VCaP (cell line): ENCODE results near the gene CFAP100.

Experiments used
- H3K27ac ChIP-seq: fragments of 450-650 bp; 2 replicates; pipeline ENCODE4 v1.5.1; 2017
- CTCF ChIP-seq: fragments of 450-650 bp; conservative IDR thresholded peaks from 2 replicates; pipeline ENCODE4 v1.5.1; 2017; ENCODE audit warnings: mild to moderate bottlenecking, moderate library complexity

Gene CFAP100

DNA sequence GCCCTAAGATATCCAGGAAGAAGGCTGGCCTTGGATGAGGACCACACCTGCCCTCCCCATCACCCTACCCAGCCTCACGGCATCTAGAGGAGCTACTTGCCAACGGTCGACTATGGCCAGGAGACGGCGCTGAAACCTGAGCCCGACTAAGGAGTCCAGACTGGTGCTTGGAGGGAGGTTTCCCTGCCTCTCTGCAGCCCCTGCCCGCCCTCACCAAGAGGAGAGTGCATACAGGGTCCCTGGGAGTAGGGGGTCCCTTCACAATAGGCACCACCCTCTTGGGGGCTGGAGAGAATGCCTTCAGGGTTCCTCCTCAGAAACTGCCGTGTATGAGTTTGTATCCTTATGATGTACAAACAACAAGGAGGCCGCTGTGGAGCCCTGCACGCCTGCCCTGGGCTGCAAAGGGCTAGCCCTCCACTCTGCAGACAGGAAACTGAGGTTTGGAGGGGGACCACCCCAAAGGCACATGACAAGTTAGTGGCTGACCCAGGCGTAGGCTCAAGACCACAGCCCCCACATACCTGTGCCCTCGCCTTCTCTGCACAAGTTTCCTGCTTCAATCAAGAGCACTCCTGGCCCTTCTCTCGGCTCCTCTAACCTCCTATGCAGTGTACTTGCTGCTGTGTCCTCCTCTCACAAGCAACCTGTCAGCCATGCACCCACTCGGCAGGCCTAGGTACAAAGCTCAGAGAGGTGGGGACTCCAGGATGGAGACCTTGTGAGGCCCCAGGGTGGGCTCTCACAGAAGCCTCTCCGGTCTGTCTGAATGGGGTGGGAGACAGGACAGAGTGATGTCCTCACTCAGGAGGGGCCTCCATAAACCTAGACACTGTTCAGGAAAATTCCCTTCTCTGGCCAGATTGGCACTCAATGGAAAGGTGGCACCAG, 44.9 kb upstream of the CFAP100 start:
- no peak for TF ChIP-seq CTCF
- H3K27ac ChIP-seq, result no peak overlapping the region

DNA sequence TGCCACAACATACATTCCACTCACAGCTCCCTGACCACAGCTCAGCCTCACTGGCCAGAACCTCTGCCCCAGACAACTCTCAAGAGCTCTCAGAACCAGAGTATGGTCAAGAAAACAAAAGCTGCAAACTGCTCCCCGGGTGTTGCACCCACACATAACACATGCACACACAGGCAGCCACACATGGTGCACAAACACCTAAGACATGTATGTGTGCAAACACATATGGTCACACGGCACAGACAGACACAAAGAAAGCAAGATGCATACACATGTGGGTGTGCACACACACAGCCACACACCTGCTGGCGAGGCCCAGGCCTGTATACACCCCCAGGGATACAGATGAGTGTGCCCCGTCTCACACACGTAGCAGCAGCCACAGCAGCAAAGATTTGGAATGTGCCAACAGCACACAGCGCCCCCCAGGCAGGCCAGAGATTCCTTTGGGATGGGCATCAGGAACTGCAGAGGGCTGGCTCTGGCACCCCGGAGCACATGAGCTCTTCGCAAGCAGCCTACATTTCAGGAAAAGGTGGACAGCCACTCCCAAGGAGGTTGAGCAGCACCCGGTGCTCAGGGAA, 44.1 kb upstream of the CFAP100 start:
- H3K27ac ChIP-seq, result no peak overlapping the region
- TF ChIP-seq CTCF, result no peak

GRCh38 chr3:126351086-126351770, 43.5 kb upstream of the CFAP100 start:
- TF ChIP-seq CTCF, result no peak
- no peak overlapping the region for H3K27ac ChIP-seq

DNA sequence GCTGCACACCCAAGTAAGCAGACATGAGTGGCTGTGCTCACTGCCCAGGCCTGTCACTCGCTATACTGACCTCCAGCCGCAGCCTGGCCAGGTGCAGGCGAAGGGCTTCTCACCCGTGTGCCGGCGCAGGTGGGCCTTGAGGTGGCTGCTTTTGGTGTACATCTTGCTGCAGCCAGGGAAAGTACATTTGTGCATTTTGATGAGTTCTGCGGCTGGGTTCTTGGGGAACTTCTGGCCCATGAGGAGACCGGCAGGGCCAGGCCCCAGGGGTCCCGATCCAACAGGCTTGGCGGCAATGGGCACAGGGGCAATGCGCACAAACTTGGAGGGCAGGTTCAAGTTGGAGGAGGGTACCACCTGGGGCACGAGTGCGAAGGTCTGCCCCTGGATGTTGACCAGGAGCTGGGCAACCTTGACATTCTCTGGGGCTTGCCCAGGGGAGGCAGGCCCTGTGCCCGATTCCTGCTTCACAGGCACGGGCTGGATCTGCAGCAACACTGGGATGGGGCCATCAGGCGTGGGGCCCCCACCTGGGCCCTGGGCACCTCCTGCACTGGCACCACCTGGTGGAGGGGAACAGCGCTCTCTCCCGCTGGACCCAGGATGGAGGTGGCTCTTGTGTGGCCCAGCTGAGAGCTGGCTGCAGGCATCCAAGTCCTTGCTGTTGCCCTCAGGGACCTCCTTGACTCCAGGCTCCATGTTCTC, 42.8 kb upstream of the CFAP100 start:
- no peak for TF ChIP-seq CTCF
- no peak overlapping the region for H3K27ac ChIP-seq

DNA sequence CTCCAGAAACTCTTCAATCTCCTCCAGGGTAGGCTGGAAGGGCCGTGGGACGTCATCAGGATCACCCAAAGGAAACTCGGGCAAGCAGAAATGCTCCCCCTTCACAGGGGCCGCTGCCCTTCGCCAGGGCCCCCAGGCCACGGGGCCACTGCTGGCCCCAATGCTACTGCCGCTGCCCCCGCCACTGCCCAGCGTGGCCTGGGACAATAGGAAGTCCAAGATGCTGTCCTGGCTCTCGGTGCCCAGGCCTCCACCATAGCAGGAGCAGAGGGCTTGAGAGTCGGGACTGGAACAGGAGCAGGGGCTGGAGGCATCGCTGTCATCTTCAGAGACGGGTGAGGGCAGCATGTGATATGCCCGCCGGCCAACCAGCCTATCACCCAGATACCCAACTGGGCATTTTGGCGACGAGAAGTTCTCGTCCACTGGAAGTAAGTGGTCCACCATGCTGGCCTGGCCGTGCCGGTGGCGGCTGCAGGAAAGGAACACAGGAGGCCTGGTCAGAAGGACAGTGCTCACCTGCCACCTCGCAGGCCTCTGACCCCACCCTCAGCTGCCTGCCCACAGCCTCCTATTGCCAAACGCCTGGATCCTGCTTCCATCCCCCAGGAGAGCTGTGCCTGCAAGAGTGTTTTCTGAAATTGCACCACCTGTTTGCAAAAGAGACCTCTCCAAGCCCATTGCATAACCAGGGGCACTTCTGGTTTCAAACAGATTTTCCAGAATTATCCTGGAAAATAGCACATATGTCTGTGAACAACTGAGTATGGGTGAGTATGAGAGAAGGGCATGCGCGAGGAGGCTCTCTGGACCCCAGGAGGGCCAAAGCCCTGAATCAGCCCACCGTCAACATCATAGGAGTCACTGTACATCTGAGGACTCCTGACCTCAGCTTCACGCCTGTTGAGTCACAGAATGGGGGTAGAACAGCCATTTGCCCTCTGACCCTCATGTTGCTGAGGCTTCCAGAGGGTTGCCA, 41.9 kb upstream of the CFAP100 start:
- TF ChIP-seq CTCF, result no peak
- H3K27ac ChIP-seq, result no peak overlapping the region

GRCh38 chr3:126353694-126354321, 40.9 kb upstream of the CFAP100 start:
- TF ChIP-seq CTCF, result no peak
- no peak overlapping the region for H3K27ac ChIP-seq
